ENCODE results near the gene SDC4.

DNA sequence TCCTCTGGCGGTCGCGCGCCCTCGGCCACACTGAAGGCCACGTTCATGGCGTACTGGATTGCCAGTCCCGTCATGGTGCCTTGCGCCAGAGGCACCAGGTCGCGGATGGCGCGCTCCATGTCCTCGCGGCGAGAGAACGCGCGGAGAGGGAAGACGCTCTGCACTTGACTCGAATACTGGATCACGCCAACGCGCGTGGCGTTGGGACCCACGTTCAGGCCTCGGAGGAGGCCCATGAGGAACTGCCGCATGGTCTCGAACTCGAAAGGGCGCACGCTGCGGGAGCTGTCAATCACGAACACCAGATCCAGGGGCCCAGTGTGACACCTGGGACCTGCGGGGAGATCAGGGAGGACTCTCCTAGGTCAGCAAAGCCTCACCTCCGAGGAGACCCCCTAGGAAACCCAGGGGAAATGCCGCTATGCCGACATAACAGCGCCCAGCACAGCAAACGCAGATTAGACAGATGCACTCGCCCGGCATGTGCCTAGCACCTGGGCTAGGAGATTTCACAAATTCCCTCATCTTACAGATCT lies 43.7 kb downstream of the SDC4 start:
- TF ChIP-seq, protein P1, sequence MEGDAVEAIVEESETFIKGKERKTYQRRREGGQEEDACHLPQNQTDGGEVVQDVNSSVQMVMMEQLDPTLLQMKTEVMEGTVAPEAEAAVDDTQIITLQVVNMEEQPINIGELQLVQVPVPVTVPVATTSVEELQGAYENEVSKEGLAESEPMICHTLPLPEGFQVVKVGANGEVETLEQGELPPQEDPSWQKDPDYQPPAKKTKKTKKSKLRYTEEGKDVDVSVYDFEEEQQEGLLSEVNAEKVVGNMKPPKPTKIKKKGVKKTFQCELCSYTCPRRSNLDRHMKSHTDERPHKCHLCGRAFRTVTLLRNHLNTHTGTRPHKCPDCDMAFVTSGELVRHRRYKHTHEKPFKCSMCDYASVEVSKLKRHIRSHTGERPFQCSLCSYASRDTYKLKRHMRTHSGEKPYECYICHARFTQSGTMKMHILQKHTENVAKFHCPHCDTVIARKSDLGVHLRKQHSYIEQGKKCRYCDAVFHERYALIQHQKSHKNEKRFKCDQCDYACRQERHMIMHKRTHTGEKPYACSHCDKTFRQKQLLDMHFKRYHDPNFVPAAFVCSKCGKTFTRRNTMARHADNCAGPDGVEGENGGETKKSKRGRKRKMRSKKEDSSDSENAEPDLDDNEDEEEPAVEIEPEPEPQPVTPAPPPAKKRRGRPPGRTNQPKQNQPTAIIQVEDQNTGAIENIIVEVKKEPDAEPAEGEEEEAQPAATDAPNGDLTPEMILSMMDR (IDR thresholded peaks at IDR 0.05): no peak
- TF ChIP-seq POLR2AphosphoS5 (IDR thresholded peaks at IDR 0.05): no peak
- no peak for TF ChIP-seq EP300 (IDR thresholded peaks at IDR 0.05)
- TF ChIP-seq POLR2A (IDR thresholded peaks at IDR 0.05): no peak
